HUES48 (cell line): Measurements from ENCODE around the gene NXN.
"Not testable (repeated sequence)": the region's sequence is repeated elsewhere in the genome, so short reads cannot be mapped to it uniquely, and the experiment has no call there.

ENCODE experiments used
- H3K27ac ChIP-seq: one replicate; pipeline ENCODE4 v1.7.0; 2013; ENCODE audit warnings: low read depth, low read length, inconsistent platforms
- H3K27me3 ChIP-seq: 2 replicates; pipeline ENCODE4 v1.6.1; 2013; ENCODE audit warnings: mild to moderate bottlenecking, low read length; ENCODE audit not compliant: control insufficient read depth, insufficient read depth
- H3K36me3 ChIP-seq: 2 replicates; pipeline ENCODE4 v1.6.1; 2013; ENCODE audit warnings: low read length; ENCODE audit not compliant: control insufficient read depth, insufficient read depth
- H3K4me1 ChIP-seq: 2 replicates; pipeline ENCODE4 v1.6.1; 2013; ENCODE audit warnings: mild to moderate bottlenecking, low read length; ENCODE audit not compliant: control insufficient read depth, insufficient read depth
- H3K4me3 ChIP-seq: 2 replicates; pipeline ENCODE4 v1.5.1; 2013; ENCODE audit warnings: mild to moderate bottlenecking, low read depth, low read length
- H3K9ac ChIP-seq: 2 replicates; pipeline ENCODE4 v1.6.1; 2013; ENCODE audit warnings: mild to moderate bottlenecking, low read depth, low read length, moderate library complexity
- H3K9me3 ChIP-seq: 2 replicates; pipeline ENCODE4 v1.6.1; 2013; ENCODE audit warnings: low read length; ENCODE audit not compliant: control insufficient read depth, insufficient read depth

The NXN gene

GRCh38 chr17:794876-795275, 184.7 kb downstream of the NXN start:
- Histone ChIP-seq H3K9me3 (no peaks in the 10 kb centered on the region), H3K27me3 (no peaks in the 10 kb centered on the region), H3K36me3 (peaks cover 35% of the 10 kb centered on the region), H3K27ac (peak overlapping the region; percentile 44), H3K4me3 (no peak overlapping the region), H3K9ac (no peak overlapping the region), H3K4me1 (no peaks in the 10 kb centered on the region)

GRCh38 chr17:792277-792676, 187.3 kb downstream of the NXN start:
- Histone ChIP-seq H3K9me3 (no peaks in the 10 kb centered on the region), H3K36me3 (peaks cover 52% of the 10 kb centered on the region), H3K9ac (no peak overlapping the region; the same call in 1 of the 2 replicates), H3K27me3 (no peaks in the 10 kb centered on the region), H3K4me1 (no peaks in the 10 kb centered on the region), H3K27ac (no peak overlapping the region), H3K4me3 (no peak overlapping the region)

GRCh38 chr17:791829-792228, 187.7 kb downstream of the NXN start:
- H3K27me3 ChIP-seq, result no peaks in the 10 kb centered on the region
- H3K4me1 ChIP-seq, result no peaks in the 10 kb centered on the region
- H3K27ac ChIP-seq, result no peak overlapping the region
- H3K9me3 ChIP-seq, result no peaks in the 10 kb centered on the region
- H3K36me3 ChIP-seq, result peaks cover 52% of the 10 kb centered on the region
- no peak overlapping the region for H3K9ac ChIP-seq
- H3K4me3 ChIP-seq, result no peak overlapping the region

GRCh38 chr17:790874-791247, 188.7 kb downstream of the NXN start:
- H3K9me3 ChIP-seq, H3K27me3 ChIP-seq, H3K4me1 ChIP-seq, H3K27ac ChIP-seq, H3K4me3 ChIP-seq, H3K9ac ChIP-seq: not testable (repeated sequence)
- peaks cover 49% of the 10 kb centered on the region for H3K36me3 ChIP-seq

GRCh38 chr17:789931-790873, 189.4 kb downstream of the NXN start:
- not testable (repeated sequence) for H3K27me3 ChIP-seq, H3K9ac ChIP-seq, H3K9me3 ChIP-seq, H3K4me3 ChIP-seq, H3K4me1 ChIP-seq
- H3K36me3 ChIP-seq, result peaks cover 48% of the 10 kb centered on the region
- peak overlapping the region; percentile 35 for H3K27ac ChIP-seq

GRCh38 chr17:789160-789840, 190.3 kb downstream of the NXN start:
- Histone ChIP-seq H3K27ac (no peak overlapping the region), H3K4me1 (no peaks in the 10 kb centered on the region), H3K9me3 (no peaks in the 10 kb centered on the region), H3K27me3 (no peaks in the 10 kb centered on the region), H3K36me3 (peaks cover 56% of the 10 kb centered on the region), H3K4me3 (no peak overlapping the region), H3K9ac (no peak overlapping the region)

- H3K4me3 ChIP-seq, result no peak overlapping the region
- H3K9ac ChIP-seq, result no peak overlapping the region
- no peaks in the 10 kb centered on the region for H3K9me3 ChIP-seq
- no peaks in the 10 kb centered on the region for H3K27me3 ChIP-seq
- no peak overlapping the region for H3K27ac ChIP-seq
- H3K36me3 ChIP-seq, result peaks cover 62% of the 10 kb centered on the region
- no peaks in the 10 kb centered on the region for H3K4me1 ChIP-seq
Measured at GRCh38 chr17:788551-788950, 191.0 kb downstream of the NXN start.

- no peak overlapping the region for H3K9ac ChIP-seq
- no peaks in the 10 kb centered on the region for H3K27me3 ChIP-seq
- no peak overlapping the region for H3K27ac ChIP-seq
- H3K9me3 ChIP-seq, result no peaks in the 10 kb centered on the region
- H3K36me3 ChIP-seq, result peaks cover 60% of the 10 kb centered on the region
- no peaks in the 10 kb centered on the region for H3K4me1 ChIP-seq
- no peak overlapping the region for H3K4me3 ChIP-seq
Measured at GRCh38 chr17:787641-788221, 191.8 kb downstream of the NXN start.

GRCh38 chr17:785901-786300, 193.7 kb downstream of the NXN start:
- H3K9me3 ChIP-seq, H3K27me3 ChIP-seq, H3K9ac ChIP-seq, H3K4me3 ChIP-seq, H3K27ac ChIP-seq, H3K4me1 ChIP-seq: not testable (repeated sequence)
- H3K36me3 ChIP-seq, result peaks cover 43% of the 10 kb centered on the region

- Histone ChIP-seq H3K9ac (no peak overlapping the region), H3K4me3 (no peak overlapping the region)
Measured at GRCh38 chr17:784143-784542, 195.4 kb downstream of the NXN start.

More at GRCh38 chr17:784143-784542, 195.4 kb downstream of the NXN start:
- no peak overlapping the region for H3K27ac ChIP-seq
- no peaks in the 10 kb centered on the region for H3K4me1 ChIP-seq
- H3K27me3 ChIP-seq, result no peaks in the 10 kb centered on the region
- H3K9me3 ChIP-seq, result no peaks in the 10 kb centered on the region
- peaks cover 35% of the 10 kb centered on the region for H3K36me3 ChIP-seq
